GM12801 (cell line): ENCODE measurements around the gene PHF12.

Source experiments
- TF ChIP-seq, protein P1 (sequence below): IDR thresholded peaks from one replicate; pipeline ENCODE4 v1.5.1; 2011; ENCODE audit warnings: control low read depth; ENCODE audit not compliant: insufficient read length; ENCODE audit errors: extremely low read depth

PHF12 gene

DNA sequence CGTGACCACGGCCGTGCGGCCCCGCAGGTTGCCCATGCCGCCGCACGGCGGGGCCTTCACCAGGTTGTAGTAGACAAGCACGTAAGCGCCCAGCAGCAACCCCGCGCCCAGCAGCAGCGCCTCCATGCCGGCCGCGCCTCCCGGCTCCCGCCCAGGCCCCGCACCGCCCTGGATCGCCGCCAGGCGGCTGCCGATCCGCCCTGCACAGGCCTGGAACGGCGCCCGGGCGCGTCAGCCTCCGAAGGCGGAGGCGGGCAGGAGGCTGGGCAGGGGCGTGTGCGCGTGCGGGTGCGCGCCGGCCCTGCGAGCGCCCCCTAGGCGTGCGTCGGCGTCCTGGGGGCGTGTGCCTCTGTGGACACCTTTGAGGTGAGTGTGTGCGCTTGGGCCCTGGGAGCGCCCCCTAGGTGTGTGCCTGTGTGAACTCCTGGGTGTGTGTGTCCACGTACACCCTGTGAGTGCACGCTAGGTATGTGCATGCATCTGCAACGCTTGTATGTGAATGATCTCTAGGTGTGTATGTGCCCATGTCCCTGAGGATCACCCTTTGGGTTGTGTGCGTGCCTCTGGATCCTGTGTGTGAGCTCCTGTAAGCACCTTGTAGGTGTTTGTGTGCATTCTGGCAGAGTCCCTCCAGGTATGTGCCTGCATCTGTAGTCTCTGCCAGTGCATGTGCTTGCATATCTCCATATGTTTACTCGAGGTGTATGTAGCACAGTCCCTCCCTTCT is 48.3 kb downstream of the PHF12 start, which contains the start of gene DHRS13:
Gene DHRS13 (minus strand): TSS at position 261 of the 727 bp plus-strand sequence. CDS start 135 bp downstream, at position 126.
- TF ChIP-seq, protein P1, sequence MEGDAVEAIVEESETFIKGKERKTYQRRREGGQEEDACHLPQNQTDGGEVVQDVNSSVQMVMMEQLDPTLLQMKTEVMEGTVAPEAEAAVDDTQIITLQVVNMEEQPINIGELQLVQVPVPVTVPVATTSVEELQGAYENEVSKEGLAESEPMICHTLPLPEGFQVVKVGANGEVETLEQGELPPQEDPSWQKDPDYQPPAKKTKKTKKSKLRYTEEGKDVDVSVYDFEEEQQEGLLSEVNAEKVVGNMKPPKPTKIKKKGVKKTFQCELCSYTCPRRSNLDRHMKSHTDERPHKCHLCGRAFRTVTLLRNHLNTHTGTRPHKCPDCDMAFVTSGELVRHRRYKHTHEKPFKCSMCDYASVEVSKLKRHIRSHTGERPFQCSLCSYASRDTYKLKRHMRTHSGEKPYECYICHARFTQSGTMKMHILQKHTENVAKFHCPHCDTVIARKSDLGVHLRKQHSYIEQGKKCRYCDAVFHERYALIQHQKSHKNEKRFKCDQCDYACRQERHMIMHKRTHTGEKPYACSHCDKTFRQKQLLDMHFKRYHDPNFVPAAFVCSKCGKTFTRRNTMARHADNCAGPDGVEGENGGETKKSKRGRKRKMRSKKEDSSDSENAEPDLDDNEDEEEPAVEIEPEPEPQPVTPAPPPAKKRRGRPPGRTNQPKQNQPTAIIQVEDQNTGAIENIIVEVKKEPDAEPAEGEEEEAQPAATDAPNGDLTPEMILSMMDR = no peak

DNA sequence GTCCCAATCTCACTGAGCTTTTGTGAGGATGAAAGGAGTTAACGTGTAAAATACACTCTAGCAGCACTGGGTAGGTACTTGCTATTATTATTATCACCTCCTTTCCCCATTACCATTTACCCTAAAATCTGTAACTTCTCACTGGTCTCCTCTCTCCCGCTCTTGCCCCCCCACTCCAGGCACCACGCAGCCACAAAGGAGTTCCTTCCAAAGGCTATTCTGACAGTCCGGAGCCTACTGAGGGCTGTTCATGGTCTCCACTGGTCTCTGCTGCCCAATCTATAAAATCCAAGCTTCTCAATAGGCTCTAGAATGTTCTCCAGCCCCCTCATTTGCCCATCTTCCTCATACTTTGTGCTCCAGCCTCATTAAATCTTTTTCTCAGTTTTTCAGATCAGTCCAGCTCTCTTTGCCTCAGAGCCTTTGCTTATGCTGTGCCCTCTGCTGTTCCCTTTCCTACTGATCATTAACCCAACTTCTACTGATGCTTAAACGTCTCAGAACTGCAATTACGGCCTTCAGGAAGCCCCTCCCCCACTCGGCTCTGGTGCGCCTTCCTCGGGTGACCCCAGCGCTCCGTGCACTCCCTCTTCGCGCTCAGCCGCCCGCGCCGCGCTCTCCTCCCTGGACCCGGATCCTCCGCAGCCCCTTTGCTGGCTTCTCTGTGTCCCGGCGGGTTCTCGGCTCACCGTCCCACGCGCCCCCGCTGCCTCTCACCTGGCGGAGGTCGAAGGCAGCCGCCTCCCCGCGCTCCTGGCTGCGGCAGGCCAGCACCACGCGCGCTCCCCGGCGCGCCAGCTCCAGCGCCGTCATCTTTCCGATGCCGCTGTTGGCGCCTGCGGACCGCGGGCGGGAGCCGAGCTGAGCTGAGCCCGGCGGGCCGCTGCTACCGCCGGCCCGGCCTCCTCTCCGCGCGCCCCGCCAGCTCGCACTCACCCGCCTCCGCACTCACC is 49.2 kb downstream of the PHF12 start:
- TF ChIP-seq, protein P1 = no peak

- TF ChIP-seq, protein P1 = no peak
Observed at GRCh38 chr17:28900986-28901726, 50.2 kb downstream of the PHF12 start.

DNA sequence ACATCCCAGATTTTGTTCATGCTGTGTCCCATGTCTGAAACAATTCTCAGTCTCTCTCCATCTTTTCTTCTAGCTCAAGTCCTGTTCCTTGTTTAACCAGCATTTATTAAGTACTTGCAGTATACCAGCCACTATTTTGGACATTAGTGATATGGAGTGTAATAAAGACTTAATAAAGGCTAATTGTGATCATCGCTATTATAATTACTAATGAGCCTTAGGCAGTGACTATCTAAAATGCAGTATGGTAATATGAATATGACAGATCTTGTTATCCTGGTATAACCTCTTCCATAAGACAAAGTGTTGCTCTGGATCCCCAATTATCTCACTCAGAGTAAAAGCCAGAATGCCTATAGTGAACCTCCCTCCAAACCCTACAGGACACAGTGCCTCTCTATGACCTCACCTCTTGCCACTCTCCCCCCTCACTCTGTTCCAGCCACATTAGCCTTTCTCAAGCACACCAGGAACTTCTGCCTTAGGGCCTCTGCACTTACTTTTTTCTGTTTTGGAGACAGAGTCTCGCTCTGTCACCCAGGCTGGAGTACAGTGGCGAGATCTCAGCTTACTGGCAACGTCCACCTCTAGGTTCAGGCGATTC is 52.0 kb downstream of the PHF12 start:
- TF ChIP-seq, protein P1 = no peak

DNA sequence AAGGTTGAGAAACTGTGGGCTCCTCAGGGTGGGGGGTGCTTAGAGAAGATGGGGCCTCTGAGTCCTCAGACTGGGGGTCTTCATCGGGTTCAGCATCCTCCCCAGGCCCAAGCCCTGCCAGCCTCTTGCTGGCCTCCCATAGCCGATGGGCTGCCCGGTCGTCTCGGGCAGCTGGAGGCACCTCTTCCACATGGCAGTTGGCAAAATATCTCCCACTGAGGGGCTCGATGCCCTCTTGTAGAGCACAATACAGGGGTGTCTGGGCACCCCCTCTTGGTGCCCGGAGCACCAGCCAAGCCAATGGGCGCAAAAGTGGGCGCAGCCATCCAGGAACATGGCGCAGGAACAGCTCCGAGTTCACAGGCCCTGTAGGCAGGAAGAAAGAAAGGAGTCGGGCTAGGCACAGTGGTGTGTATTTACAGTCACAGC is 52.8 kb downstream of the PHF12 start:
- TF ChIP-seq, protein P1 = no peak

DNA sequence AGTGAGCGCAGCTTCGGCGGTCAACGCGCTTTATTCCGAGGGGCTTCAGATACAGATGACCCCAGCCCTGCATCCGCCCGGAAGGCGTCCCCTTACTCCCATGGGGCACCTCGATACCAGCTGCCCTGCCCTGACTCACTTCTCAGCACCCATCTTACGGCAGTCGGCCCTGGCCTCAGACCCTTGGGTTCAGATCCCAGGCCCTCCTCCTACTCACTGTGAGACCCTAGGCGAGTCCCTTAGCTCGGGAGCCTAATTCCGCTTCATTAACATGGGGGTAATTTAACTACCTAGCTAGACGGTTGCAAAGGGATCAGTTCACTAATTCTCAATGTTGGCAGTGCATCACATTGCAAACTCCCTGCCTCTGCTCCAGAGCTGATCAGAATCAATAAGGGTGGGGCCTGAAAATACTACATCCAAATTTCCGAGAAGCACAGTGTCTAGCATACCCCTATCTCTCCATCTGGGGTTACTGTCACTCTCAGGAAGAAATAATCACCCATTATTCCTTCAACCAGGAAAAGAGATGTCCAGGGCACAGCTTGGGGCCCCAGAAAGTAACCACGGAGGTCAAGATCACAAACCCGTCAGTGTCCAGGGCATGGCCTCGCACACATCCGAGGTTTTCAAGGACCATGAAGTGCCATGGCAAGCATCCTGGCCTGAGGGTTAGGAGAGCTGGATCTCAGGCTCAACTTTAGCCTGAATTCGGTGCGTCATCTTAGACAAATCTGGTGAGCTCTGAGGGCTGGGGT is 53.4 kb downstream of the PHF12 start:
- TF ChIP-seq, protein P1 = no peak
